ENCODE data around the gene DNASE1L3. TPM values are rescaled to one million over a fixed set of nuclear protein-coding genes. Genes with fewer than 3 reads are reported as not detected.

DNASE1L3 gene
- total and polyA plus RNA-seq, 2 experiments from 2014 or later = not detected

GRCh38 chr3:58190291-58190690 is 20.5 kb downstream of the DNASE1L3 start:
- peaks cover 1% of the 10 kb centered on the region for H3K27me3 Mint-ChIP-seq (ENCODE audit: insufficient read depth, low read depth, poor library complexity)
- H3K27ac Mint-ChIP-seq = no peak overlapping the region
- Histone ChIP-seq H3K79me2 (replicated peaks; ENCODE audit: insufficient read depth) (no peaks in the 10 kb centered on the region), H3K27me3 (ENCODE audit: insufficient read depth) (no peaks in the 10 kb centered on the region), H4K20me1 (replicated peaks; ENCODE audit: insufficient read depth) (no peaks in the 10 kb centered on the region), H3K4me2 (no peak overlapping the region), H3F3A (replicated peaks; ENCODE audit: low read depth) (no peaks in the 10 kb centered on the region), H3K27ac (ENCODE audit: low read depth) (no peak overlapping the region), H3K9me2 (ENCODE audit: insufficient read depth) (no peaks in the 10 kb centered on the region), H3K4me1 (ENCODE audit: insufficient read depth) (peaks cover 11% of the 10 kb centered on the region; the same call in 1 of the 2 replicates), H3K4me3 (no peak overlapping the region), H2AFZ (peak overlapping the region; percentile 38; the same call in 1 of the 2 replicates), H3K36me3 (ENCODE audit: insufficient read depth) (no peaks in the 10 kb centered on the region)
- peaks cover 17% of the 10 kb centered on the region for H3K4me1 Mint-ChIP-seq
- DNase-seq (ENCODE audit: low spot score) (no peak), ATAC-seq (no peak)
- no peaks in the 10 kb centered on the region for H3K36me3 Mint-ChIP-seq (ENCODE audit: low read depth)
- H3K4me3 Mint-ChIP-seq = no peak overlapping the region
- TF ChIP-seq STAT1 (IDR thresholded peaks at IDR 0.05; ENCODE audit: unreplicated experiment) (no peak), EZH2 (IDR thresholded peaks at IDR 0.05; ENCODE audit: low read depth, unreplicated experiment) (no peak), NANOG (IDR thresholded peaks at IDR 0.05; ENCODE audit: borderline replicate concordance) (no peak), REST (IDR thresholded peaks at IDR 0.05; ENCODE audit: unreplicated experiment) (no peak), POLR2AphosphoS5 (IDR thresholded peaks at IDR 0.05; ENCODE audit: low read depth) (no peak), ZNF331 (CRISPR knock-in tag; IDR thresholded peaks at IDR 0.05; ENCODE audit: low read depth) (no peak), CTCF (conservative IDR thresholded peaks at IDR 0.05; ENCODE audit: low read depth in 2 of 2) (no peak), JUNB (IDR thresholded peaks at IDR 0.05; ENCODE audit: unreplicated experiment) (no peak), ETS1 (IDR thresholded peaks at IDR 0.05) (no peak), EZH2phosphoT487 (IDR thresholded peaks at IDR 0.05; ENCODE audit: unreplicated experiment) (no peak), ZNF462 (CRISPR knock-in tag; IDR thresholded peaks at IDR 0.05) (no peak), ZNF114 (CRISPR knock-in tag; IDR thresholded peaks at IDR 0.05) (no peak), CREB1 (CRISPR knock-in tag; IDR thresholded peaks at IDR 0.05; ENCODE audit: low read depth) (no peak)
- H3K9me3 Mint-ChIP-seq = no peaks in the 10 kb centered on the region

Measured in GM23338 (cell line).